Measurements from ENCODE around the gene VAV2.

VAV2 gene

DNA sequence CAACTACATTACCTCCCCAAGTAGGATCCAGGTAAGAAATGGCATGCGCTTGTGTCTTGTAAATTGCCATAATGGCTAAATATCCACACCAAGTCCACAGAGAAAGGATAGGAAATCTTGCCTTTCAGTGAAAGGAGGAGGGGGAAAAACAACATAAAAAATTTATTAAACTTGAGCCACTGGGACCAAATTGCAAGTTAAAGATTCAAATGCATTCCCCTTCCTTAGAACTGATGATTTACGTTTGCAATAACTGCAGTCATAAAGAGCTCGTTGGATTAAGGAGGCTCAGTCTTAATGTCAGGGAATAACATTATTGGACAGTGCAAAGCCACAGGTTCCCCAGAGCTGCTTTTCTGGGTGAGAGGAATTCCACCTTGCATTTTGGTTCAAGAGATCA is 161.4 kb downstream of the VAV2 start:
- no peak for DNase-seq

GRCh38 chr9:133830310-133830709 is 161.8 kb downstream of the VAV2 start:
- DNase-seq = no peak

DNA sequence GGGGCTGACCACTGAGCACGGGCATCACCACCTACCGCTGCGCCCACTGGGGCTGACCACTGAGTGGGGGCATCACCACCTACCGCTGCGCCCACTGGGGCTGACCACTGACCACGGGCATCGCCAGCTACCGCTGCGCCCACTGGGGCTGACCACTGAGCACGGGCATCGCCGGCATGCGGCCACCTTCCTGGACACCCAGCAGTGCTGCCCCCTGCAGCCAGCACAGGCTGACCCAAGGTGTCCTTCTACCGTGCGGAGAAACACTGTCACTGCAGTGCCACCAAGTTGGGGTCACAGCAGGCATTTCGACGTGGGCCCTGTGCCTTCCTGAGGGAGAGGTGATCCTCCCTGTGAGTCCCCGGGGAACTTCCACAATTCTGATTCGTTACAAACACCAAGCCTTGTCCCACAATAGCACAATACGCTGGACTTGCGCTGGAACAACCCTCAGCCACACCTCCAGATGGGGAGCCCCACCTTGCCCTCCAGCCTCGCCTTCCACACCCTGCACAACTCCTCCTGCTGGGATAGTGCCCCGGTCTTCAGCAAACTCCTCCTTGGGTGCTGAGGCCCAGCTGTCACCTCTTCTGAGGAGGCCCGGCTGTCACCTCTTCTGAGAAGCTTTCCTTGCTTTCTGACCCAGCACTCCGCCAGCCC is 163.7 kb downstream of the VAV2 start:
- no peak for DNase-seq

GRCh38 chr9:133826289-133827085 is 165.6 kb downstream of the VAV2 start:
- no peak for DNase-seq

DNA sequence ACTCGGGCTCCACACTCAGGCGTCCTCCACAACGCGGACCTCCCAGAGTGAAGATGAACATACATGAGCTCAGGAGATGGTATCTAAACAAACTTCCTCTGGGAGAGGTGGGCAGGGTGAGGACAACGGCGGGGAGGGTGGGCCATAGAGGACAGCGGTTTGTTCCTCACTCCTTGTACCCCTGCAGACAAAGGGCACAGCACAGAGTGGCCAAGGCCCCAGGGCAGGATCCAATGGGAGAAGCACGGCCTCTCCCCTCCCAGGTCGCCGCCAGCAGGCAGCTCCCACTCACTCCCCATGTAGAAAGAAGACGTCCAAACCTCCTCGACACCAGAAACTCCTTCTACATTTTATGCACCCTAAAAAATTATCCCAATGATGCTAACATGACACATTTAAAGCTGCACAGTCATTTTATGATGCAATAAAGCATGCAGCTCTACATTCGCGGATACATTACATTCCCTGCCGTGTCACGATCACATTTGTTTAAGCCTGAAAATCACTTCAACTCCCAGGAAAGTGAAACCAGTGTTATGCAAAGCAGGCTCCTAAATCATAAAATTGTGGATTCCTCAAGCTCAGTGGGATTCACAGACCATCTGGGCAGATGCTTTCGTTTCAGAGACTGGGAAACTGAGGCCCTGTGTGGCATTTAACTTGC is 166.4 kb downstream of the VAV2 start:
- no peak for DNase-seq

DNA sequence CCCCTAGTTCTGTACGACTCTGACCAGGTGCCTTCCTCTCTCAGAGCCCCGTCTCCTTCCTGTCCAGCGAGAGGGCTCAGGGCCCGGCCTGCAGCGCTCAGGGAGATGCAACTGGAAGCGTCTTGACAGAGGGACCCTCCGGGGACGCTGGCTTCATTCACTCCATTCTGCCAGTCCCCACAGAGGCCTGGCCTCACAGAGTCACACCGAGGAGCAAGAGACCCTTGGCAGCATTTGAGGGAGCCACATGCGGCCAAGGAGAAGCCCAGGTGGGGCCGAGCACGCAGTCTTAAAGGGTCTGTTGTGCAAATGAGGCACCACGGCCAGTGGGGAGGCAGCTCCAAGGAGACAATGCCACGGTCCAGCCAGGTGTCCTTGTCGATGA is 167.3 kb downstream of the VAV2 start:
- DNase-seq = no peak

GRCh38 chr9:133824106-133824801 is 167.9 kb downstream of the VAV2 start:
- no peak for DNase-seq

DNA sequence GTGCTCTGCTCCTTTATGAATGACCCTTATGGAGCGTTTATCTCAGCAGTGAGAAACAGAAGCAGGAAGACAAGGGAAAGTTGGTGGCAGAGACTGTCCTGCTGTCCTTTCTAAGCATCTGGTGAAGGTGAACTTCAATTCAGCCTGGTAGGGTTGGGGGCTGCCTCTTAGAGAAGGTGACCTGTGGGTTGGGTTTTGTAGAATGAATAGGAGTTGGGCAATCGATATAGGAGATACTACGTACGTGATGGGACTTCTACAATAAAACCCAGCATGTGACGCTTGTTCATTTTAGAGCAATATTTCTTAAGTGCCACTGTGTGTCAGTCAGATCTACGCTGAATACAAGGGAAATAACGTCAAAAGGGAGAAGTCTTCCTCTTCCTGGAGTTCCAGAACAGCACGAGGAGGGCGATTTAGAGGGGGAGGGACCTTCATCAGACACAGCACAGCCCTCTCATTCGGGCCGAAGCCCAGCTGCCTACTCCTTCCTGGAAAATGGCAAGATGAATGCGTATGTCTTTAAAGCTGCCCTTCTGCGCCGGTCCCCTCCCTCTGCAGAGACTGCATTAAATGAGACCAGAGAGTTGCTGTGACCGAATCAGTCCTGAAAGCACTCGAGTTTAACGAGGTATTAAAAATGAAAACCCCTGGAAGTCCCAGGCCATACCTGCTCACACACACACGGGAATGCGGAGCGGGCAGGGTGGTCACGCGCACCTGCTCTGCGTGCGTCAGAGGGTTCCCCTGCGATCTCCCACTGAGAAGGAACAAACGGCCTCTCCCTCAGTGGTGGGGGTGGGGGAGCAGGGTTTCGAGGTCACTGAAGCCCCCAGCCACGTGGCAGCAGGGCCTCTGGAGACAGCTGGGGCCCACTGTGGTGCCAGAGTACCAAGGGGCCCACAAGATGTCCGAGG is 168.7 kb downstream of the VAV2 start:
- DNase-seq = no peak

DNA sequence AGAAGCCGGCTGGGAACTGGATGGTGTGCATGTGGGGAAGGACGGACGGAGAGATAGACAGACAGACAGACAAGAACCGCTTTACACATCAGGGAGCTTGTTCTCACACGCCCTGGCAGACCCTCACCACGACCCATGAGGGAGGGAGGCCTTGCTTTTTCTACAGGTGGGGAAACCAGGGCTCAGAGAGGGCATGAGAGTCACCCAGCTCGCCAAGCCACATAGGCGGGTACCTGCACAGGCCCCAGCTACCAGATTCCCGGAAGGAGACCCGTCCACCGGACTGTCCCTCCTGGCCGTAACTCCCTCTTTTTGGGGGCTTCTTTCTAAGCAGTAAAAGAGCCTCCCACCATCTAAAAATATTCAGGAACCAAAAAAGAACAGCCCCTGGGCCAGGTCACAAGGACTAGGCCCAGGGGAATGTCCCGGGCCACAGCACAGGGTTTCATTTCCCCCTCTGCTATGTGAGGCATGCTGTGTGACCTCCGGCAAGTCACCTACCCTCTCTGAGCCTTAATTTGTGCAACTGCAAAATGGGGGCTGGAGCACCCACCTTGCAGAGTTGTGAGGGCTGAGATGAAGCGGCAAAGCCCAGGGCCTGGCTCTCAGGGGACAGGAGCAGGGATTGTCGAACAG is 169.6 kb downstream of the VAV2 start:
- no peak for DNase-seq

- no peak for DNase-seq
Measured at GRCh38 chr9:133821601-133822429, 170.3 kb downstream of the VAV2 start.

DNA sequence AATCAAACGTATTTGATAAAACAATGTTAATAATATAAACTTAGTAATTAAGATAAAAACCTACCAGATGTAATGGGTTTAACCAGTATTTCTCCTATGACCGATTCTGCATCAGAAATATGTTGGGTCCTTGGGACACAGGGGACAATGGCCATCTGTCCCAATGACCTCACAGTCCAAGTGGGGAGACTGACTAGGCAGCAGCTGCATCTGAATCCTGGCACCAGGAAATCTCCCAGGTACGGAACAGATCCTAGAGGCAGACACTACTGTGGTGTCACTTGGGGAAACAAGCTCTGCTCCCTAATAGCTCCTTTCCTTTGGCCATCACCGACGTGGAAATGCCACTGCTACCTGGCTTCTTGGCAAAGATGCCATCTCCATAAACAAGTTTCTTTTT is 172.2 kb downstream of the VAV2 start:
- no peak for DNase-seq

GRCh38 chr9:133818444-133818843 is 173.7 kb downstream of the VAV2 start:
- DNase-seq = no peak

GRCh38 chr9:133815781-133816180 is 176.3 kb downstream of the VAV2 start:
- no peak for DNase-seq

DNA sequence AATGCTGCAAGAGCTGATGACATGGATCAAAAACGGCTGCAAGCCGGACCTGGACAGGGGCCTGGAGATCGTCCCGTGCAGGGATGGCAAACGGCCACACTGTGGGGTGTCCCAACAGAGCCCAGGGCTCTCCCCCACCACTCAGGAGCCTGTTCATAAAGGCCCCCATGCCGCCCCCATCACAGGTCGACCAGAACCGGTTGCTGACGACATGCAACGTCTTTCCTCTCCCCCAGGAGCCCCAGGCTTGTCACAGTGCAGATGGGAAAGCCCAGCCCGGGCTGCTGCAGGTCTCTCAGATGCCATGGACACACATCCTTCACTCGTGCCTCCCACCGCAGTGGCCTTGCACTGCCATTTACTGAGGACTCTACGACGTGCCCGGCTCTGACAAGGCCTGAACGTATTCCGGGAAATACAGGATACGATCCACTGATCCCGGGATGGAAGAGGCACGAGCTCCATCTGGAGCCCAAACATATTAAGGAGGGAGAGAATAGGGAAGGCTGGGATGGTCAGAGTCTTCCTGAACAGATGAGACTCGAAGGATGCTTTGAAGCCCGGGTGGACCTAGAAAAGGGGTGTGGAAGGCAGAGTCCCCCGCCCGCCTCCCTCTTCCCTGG is 177.4 kb downstream of the VAV2 start:
- no peak for DNase-seq

- no peak for DNase-seq
Measured at GRCh38 chr9:133813749-133814585, 178.2 kb downstream of the VAV2 start.

- no peak for DNase-seq
Measured at GRCh38 chr9:133812941-133813748, 179.0 kb downstream of the VAV2 start.

DNA sequence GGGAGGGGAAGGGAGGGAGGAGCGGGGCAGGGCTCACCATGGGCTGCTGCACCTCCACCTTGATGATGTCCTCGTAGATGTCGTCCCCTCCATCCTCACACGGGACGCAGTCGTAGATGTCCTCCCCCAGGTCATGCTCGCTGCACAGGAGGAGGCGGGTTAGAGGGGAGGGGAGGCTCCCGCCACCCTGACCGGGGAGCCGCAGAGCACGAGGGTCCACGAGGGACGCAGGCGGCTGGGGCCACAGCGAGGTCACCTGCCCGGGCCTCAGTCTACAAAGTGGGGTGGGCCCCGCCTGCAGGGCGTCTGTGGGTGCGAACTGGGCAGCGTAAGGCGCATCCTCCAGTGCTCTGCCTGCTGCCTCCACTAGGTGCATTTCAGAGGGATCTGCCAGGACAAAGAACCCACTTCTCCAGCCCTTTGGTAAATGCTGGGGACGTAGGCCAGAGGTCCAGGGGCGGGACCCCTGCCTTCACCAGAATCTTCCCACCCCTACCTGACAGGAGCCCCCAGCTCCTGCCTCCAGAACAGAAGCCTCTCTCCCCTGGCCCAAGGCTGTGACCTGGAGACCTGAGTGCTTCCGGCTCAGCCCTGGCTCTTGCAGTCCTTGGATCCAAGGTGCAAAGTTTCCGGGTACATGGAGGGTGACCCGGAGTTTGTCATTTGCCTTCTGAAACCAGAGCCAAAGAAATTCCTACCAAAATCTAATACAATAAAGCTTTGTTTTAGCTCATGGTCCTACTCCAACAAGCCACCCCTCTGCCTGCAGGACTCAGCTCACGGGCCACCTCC is 179.9 kb downstream of the VAV2 start:
- DNase-seq = no peak

DNA sequence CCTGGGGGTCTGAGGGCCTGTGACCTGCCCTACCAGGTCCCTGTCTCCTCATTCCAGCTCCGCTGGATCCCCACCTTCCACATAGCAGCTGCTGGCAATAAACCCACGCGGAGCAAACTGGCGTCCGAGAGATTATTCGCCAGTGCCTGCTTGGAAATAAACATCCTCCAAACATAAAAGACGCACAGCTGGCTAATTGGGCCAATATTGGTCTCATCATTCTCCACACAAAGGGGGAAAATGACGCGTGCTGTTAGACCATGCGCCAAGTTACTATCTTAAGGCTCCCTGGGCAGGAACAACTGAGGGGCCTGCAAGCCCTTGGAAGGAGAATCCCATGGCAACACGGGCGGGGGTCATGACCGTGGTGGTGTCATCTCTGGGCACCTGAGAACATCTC is 180.7 kb downstream of the VAV2 start:
- no peak for DNase-seq
